Activated naive CD4-positive, alpha-beta T cell (primary cell): Measurements from ENCODE around the gene DNAJC12.
"Not testable (repeated sequence)": the region's sequence is repeated elsewhere in the genome, so short reads cannot be mapped to it uniquely, and the experiment has no call there.

Source experiments
- DNase-seq, 4 experiments: peaks; one replicate each; lab custom pipeline; 2025; lab: John Stamatoyannopoulos, UW

The DNAJC12 gene

DNA sequence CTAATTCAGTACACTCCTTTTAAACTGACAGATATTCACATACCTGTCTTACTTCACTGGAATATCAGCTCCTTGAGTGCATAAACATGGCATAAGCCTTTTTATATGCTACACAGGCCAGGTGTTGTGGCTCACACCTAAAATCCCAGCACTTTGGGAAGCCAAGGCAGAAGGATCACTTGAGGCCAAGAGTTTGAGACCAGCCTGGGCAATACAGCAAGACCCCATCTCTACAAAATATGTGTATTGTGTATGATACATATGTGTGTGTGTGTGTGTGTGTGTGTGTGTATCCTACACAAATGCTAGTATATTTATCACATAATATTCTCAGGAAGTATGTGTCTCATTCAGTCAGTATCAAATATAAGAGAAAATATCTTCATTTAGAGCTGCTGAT is 45.3 kb downstream of the DNAJC12 start:
- no peak for DNase-seq

DNA sequence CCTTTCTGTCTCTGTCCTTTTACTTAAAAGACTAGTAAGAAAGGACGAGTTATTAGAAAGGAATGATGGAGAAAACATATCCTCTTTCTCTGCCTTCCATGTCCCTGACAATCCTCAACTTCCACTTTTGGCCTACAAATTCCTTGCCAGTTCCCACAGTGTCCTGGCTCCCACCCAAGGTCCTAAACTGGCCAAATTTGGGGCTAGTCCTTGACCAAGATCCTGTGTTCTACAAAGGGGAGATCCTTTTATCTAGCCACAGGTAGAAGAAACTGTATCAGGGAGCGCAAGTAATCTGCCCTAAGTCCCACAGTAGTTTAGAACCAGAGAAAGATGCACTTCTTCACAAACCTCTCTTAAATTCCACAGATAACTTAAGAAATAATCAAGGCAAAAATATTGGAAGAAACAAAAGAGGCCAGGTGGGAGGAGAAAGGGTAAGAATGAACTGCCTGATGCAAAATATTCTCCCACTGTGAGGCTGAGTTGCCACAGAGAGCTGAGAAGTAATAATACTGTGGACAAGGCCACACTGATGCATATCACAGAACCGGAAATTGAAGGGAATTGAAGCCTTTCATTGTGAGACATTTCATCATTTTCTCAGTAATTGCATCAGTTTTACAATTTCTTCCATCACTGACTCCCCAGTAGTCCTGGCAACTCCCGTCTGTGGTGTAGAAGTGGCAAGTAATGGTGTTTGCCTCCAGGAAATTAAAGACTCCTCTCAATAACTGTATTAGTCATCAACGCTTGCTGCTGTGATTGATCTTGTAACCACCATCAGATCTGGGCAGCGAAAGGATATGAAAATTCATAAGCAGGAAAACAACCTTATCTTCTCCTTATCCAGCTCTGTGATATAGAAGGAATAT is 47.2 kb downstream of the DNAJC12 start:
- no peak for DNase-seq

DNA sequence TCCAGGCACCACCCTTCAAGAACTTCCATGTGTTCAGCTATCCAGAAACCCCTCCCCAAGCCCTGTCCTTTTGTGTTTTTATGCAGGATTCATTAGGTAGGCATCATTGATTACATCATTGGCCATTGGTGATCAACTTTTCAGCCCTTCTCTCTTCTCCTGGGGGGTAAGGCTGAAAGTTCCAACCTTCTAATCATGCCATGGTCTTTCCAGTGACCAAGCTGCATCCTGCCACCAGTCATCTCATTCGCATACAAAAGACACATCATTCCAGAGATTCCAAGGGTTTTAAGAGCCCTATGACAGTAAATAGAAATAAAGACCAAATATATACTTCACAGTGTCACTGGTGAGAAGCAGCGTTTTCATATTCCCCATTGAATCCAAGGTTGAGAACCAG is 48.2 kb downstream of the DNAJC12 start:
- no peak for DNase-seq

DNA sequence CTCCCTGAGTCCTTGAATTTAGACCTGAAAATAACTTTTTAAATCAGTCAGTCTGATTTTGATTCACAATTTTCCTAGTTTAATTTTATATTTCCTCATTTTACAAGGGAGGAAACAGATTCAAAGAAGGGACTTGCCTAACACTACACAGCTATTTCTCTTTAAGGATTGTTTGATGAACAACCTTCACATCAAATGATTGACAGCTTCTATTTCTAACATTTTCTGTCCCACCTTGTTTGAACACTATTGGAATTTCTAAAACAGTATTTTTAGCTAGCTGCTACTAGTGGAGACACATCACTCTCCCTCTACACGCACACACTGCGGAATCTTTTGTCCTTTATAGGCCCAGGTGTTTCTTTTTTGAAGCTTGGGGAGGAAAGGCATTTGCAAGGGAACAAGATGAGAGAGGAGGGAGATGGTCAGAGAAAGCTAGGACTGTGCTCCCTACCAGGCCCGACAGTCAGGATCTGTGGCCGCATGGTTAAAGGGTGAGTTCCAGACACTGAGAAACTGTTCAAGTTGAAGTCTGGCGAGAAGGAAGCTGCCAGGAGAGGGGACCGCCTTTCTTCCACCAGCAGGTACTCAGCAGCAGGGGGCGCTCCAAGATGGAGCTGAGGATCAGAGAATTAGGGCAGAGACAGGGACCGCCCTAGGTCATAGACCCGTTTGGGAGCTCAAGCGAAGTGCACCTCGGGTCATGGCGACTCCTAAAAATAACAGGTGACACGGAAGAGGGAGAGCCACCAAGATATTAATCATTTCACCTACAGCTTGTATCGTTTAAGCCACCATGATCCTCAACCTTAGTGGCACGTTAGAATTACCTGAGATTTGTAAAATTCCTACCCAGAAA is 49.7 kb downstream of the DNAJC12 start:
- DNase-seq: peak; percentile 12 to 60 (median 38)

DNA sequence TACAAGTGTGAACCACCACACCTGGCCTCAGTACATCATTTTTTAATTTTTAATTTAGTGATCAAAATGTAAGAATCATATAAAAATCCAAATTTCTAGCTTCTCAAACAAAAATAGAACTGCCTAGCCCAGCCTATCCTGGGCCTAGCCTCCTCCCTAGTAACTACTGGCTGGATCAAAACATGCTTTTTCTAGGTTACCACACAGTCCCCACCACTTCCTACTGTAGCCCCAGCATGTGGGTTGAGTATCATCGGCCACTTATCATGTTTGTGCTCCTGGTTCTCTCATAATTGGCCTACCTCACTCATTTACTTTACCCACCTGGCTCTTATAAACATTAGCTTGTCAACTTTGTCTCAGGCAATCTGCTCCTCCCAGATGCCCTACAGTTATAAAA is 52.9 kb downstream of the DNAJC12 start:
- no peak for DNase-seq

DNA sequence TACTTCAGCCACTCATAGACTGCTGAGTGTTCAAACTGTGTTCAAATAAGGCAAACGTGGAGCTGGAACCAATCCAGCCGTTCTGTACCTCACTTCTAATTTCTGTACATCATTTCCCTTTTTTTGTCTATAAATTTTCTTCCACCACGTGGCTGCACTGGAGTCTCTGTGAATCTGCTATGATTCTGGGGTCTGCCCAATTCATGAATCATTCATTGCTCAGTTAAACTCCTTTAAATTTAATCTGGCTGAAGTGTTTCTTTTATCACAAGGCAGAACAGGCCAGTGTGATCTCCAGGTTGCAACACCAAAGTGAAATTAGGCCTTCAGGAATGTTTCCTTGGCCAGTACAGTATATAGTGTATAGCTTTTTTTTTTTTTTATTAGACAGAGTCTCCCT is 53.5 kb downstream of the DNAJC12 start:
- DNase-seq: no peak

DNA sequence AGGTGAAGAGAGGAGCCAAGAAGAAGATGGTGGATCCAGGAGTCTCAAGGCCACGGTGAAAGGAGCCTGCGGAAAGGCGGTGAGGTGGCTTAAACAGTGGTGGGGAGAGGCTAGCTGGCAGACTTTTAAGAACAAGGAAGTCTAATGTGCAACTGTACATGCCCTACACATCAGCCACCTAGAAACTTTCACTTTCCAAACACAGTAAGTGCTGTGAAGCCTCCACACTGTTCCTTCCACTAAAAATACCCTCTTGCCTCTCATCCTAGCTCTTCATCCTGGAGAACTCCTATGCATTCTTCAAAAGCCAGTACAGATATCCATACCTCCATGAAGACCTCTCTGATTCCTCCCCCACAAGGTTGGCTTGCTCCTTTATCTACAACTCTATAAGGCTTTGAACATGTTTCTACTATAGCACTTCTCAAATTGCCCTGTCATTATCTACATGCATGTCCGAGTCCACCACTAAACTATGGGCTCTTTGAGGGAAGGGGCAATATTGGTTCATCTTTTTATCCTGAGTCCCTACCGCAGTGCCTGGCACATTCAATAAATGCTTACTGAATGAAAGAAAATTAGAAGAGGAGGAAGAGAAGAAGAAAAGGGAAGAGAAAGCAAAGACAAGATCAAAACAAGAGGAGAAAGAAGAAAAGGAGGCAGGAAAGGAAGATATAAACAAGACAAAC is 54.2 kb downstream of the DNAJC12 start:
- no peak for DNase-seq

DNA sequence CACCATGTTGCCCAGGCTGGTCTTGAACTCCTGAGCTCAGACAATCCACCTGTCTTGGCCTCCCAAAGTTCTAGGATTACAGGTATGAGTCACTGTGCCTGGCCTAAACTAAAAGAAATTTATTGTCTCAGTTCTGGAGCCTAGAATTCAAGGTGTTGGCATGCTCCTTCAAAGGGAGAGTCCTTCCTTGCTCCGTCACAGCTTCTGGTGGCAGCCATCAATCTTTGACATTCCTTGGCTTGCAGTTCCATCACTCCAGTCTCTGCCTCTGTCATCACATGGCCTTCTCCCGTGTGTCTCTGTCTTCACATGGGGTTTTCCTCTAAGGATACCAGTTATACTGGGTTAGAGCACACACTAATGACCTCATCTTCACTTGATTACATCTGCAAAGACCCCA is 55.5 kb downstream of the DNAJC12 start:
- no peak for DNase-seq

DNA sequence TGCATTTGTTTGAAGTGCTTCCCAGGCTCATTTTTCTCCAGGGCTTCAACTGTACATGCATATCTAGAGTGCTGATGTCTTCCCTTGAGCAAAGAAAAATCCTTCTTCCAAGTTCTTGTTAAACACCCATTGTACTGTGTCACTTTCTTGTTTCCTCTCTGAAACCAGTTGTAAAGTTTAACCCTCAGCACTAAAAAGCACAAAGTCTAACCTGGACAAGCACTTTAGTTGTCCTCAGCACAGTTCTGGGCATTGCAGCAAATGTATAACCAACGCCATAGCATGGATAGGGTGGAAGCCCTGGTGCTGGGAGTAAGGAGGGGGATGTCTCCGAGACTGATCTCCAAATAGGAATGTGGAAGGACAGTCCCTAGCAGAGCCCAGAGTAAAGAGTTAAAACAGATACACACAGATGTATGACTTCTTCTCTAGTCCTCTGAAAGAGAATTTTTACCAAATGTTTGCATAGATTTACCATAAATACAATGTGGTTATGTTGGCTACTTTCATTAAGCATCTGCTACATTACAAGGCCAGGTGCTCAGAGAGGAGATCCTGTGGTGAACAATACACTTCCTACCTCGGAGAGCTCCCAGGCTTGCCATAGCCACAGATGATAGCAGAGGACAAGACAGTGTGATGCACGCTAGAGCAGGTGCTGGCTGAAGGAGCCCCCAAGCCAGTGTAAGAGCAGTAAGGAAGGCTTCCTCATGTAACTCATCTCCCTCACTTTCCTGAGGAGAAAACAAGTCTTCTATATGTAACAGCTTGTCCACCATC is 57.0 kb downstream of the DNAJC12 start:
- DNase-seq: no peak

DNA sequence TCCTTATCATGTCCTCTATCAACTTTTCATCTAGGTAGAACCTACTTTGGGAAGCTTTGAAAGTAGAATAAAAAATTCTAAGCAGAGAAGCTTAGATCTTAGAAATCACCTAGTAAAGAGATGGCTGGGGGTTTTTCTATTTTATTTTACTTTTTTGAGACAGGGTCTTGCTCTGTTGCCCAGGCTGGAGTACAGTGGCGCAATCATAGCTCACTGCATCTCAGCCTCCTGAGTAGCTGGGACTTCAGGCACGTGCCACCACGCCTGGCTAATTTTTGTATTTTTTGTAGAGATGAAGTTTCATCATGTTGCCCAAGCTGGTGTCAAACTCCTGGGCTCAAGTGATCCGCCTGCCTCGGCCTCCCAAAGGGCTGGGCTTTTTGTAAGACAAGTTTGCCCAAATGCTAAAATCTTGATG is 57.8 kb downstream of the DNAJC12 start:
- not testable (repeated sequence) for DNase-seq

DNA sequence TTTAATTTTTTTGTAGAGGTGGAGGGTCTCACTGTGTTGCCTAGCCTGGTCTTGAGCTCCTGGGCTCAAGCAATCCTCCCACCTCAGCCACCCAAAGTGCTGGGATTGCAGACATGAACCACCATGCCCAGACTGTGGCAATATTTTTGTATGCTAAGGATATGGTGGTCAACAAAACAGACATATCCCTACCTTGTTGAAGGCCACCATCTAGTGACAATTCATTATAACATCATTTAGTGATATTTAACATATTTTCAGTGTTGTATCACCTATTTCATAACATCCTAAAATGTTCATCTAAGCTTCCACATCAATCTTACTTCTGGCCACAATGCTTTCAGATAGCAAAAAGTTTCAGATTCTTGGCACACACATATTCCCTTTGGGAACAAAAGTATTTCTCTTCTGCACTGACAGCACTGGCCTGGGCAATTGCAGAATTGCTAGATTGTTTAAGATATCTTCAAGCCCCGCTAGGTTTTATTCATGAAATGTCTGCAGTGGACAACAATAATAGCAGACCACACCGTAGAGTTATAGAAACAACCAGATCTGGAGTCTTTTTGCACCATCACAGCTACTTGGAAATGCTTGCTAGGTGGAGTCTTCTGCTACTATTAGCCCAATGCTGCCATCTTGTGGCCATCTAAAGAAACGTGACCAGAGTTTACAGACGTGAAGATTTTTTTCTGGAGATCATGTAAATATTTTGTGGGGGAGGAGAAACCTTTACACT is 58.4 kb downstream of the DNAJC12 start:
- peak in 3 of 4 experiments; percentile 5 to 33 (median 24) for DNase-seq

DNA sequence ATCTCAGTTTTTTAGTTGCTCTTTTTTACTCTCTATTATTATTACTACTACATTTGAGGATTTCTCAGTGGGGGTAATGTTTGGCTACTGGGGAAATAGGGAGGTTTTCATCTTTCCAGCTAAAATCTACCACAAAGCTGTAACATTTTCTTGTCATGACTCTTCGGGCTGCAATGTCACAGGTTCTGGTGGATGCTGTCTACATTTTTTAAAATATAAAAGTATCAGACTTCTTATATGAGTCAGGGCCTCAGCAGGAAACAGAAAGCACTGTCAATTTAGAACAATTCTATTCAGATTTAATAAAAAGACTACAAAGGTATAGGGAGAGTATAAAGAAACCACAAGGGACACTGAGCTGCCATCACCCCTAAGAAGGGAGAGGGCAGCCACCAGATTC is 61.6 kb downstream of the DNAJC12 start:
- no peak for DNase-seq

DNA sequence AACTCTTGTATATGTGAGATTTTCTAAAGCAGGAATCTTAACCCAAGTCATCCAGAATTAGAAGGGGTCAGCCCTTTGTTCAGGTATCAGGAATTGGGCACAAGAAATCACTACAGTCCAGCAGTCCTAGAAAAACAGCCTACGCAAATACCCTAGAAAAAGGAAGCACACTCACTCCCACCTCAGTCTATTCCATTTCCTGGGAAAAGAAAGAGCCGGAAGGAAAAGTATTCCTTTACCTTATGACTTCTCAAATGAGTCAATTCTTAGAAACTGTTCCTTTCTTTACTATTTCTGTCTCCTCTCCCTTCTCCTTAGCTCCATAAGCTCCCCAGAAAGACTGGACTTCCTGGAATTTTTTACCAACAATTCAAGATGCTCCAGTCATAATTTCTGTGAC is 62.7 kb downstream of the DNAJC12 start:
- DNase-seq: no peak

DNA sequence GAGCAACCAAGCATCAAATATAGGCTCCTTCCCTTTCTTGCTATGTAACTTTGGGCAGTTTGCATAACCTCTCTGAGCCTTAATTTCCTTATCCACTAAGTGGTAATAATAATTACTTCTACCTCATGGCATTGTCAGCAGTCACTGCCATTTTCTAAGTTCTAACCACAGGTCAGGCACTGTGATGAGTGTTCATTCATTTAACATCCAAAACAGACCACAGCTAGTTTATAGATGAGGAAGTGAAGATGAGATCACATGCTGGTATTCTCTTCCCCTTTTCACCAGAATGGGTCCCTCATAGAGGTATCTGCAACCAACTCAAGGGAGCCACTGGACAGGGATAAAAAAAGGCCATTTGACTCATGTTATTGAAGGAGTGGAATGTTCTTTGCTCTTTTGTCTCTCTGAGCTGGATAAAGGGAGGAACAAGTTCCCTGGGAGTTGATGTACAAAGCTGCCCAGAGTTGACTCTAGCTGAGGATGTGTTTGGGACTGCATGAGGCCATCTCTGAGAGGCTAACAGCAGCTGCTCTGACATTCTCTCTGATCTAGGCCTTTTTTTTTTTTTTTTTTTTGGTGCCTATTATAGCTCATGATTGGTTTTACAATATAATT is 65.0 kb downstream of the DNAJC12 start:
- DNase-seq: no peak

DNA sequence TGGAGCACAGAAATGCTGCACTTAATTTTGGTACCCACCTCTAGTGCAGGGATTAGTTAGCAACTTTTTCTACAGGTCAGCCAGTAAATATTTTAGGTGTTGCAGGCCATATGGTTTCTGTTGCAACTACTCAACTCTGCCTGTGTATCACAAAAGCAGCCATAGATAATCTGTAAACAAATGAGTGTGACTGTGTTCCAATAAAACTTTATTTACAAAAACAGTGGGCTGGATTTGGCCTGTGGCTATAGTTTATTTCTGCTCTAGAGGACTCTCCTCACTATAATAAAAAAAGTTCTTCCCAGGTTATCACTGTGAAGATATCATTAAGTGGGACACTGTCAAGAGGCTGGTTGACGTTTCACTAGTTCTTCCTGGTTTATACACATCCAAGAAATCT is 65.8 kb downstream of the DNAJC12 start:
- DNase-seq: no peak

DNA sequence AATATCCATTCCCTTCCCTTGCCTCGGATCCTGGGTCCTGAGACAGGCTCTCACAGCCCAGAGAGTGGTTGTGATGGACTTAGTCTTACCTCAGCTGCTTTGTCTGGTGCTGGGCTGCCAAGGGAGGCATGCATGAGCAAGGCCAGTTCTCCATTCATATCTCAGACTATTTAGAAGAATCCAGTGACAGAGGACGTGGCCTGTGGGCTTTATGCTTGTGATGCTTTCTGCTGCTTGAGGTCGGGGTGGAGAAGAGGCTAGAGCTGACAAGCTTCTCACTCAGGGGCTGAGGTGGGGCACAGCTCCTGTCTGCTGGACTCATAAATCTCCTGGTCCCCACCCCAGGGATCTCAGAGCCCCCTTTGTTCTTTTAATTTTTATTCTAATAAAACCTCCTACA is 66.8 kb downstream of the DNAJC12 start:
- no peak for DNase-seq

DNA sequence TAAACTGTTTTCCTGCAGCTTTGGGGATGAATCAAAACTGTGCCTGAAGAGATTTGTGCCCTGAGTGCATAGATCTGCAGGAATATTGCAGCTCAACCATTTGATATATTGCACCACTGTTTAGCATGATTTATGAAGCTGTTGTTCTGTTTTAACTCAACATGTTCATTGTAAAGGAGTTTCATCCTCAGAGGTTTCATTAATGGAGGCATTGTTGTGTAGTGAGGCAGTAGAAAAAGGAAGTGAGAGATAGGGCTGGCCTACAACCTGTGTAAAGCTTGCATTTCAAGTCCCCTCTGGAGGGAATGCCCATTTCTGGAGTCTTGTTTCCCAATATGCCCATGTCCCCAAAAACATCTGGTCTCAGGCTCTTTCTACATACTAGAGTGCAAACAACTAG is 67.5 kb downstream of the DNAJC12 start:
- no peak for DNase-seq

DNA sequence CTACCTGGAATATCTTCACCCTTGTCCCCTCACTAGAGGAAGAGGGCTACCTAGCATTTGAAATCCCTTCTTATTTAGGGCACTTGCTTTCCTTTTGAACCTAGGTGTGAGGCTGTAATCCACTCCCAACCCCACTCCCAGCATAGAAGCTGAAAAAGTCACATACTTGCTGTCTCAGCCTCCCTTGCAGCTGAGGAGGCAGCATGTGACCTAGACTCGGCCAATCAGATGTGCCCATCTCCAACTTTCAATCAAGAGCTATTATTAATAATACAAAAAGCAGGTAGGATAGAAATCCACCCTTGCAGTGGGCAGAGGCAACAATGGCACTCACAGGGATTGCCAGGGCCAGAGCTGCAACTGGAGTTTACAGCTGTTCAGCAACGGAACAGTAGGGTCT is 70.7 kb downstream of the DNAJC12 start:
- DNase-seq: no peak

DNA sequence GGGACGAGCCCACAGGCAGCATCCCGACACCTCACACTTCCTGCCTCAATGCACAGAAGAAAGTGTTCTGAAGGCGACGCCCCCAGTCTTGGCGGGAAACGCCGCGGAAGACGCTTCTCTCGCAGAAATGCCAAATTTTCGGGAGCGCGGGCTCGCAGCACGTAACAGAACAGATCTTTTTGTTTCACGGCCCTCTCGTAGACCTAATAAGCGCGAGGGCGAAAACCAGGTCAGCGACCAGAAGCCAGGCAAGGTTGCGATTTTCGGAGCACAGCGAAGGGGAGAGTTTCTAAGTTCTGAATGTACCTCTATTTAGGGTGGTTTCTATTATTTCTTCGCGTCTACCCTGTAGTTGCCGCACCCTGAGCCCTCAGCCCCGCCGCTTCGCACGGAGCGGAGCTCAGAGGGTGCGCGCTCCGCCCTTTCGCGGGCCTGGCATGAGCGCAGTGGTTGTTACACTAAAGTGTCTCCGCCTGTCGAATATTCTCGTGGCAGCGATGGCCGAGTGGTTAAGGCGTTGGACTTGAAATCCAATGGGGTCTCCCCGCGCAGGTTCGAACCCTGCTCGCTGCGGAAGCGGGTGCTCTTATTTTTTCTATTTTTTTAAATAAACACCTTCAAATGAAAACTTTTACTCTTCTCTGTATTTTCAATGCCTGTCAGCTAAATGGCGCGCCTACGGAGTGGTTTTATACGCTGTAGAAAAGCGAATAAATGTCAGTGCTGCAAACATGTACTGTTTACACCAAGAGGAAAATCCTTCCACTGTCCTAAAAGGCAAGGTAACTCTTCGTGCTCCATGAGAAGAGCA is 73.8 kb downstream of the DNAJC12 start:
- DNase-seq: peak; percentile 94 to 99 (median 98)
